MG63 (cell line): ENCODE measurements around the gene KANK3. TPM values are rescaled to one million over a fixed set of nuclear protein-coding genes. Genes with fewer than 3 reads are reported as not detected.
"Not testable (repeated sequence)": the region's sequence is repeated elsewhere in the genome, so short reads cannot be mapped to it uniquely, and the experiment has no call there.

Experiments
- DNase-seq: peaks from one replicate; pipeline ENCODE4 v3.0.0-alpha.2; 2020
- H3K27me3 ChIP-seq: fragments of 250-450 bp; sonication (Bioruptor Pico); 2 replicates; pipeline ENCODE4 v1.5.1; 2020; ENCODE audit warnings: mild to moderate bottlenecking, moderate library complexity
- H3K36me3 ChIP-seq: fragments of 250-450 bp; sonication (Bioruptor Pico); 2 replicates; pipeline ENCODE4 v1.5.1; 2020; ENCODE audit warnings: mild to moderate bottlenecking, moderate library complexity
- H3K4me3 ChIP-seq: fragments of 250-450 bp; sonication (Bioruptor Pico); 2 replicates; pipeline ENCODE4 v1.5.1; 2020; ENCODE audit warnings: mild to moderate bottlenecking, moderate library complexity
- H3K9me3 ChIP-seq: fragments of 250-450 bp; sonication (Bioruptor Pico); 2 replicates; pipeline ENCODE4 v1.5.1; 2020; ENCODE audit warnings: mild to moderate bottlenecking, moderate library complexity
- total RNA-seq: library from RNA; depleted of rRNA; stranded (reverse); fragments of >200 nt; shearing (Covaris generic); gene quantifications from 2 replicates; pipeline ENCODE4 v1.2.3, GENCODE V29; 2014; ENCODE audit warnings: low replicate concordance

KANK3 gene
- total RNA-seq, 1 experiment from 2014 or later: 0.20 TPM

DNA sequence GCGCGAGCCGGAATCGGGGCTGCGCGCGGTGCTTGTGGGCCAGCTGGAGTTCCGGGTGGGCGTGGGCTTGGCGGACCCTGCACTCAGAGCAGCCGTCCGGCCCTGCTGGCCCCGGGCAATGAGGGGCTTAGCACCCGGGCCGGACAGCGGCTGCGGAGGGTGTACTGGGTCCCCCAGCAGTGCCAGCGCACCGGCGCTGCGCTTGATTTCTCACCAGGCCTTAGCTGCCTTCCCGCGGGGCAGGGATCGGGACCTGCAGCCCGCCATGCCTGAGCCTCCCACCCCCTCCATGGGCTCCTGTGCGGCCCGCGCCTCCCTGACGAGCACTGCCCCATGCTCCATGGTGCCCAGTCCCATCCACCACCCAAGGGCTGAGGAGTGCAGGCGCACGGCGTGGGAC is 32.7 kb upstream of the KANK3 start:
- DNase-seq, H3K27me3 ChIP-seq, H3K9me3 ChIP-seq, H3K4me3 ChIP-seq: not testable (repeated sequence)
- H3K36me3 ChIP-seq: peaks cover 39% of the 10 kb centered on the region

DNA sequence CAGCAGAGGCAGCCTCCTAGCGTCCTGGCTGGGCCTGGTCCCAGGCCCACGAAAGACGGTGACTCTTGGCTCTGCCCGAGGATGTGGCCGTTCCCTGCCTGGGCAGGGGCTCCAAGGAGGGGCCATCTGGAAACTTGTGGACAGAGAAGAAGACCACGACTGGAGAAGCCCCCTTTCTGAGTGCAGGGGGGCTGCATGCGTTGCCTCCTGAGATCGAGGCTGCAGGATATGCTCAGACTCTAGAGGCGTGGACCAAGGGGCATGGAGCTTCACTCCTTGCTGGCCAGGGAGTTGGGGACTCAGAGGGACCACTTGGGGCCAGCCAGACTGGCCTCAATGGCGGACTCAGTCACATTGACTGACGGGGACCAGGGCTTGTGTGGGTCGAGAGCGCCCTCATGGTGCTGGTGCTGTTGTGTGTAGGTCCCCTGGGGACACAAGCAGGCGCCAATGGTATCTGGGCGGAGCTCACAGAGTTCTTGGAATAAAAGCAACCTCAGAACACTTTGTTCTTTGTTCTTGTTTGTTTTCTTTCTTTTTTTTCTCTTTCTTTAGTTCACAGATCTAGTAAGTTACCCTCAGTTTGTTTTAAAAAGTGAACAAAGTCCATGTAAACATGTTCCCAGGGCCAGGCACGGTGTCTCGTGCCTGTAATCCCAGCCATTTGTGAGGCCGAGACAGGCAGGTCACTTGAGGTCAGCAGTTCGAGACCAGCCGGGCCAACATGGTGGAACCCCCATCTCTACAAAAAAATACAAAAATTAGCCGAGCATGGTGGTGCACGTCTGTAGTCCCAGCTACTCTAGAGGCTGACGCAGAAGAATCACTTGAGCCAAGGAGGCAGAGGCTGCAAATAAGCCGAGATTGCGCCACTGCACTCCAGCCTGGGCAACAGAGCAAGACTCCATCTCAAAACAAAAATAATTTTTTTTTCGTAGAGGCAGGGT is 31.1 kb upstream of the KANK3 start:
- Histone ChIP-seq H3K4me3 (no peak overlapping the region), H3K9me3 (0 out of 2 replicates have a peak, but pooled peaks cover 2% of the 10 kb centered on the region), H3K27me3 (no peaks in the 10 kb centered on the region), H3K36me3 (peaks cover 53% of the 10 kb centered on the region)
- DNase-seq: no peak

GRCh38 chr19:8371011-8371804 is 28.1 kb upstream of the KANK3 start:
- peaks cover 74% of the 10 kb centered on the region for H3K36me3 ChIP-seq
- no peak overlapping the region for H3K4me3 ChIP-seq
- no peak for DNase-seq
- no peaks in the 10 kb centered on the region for H3K9me3 ChIP-seq
- no peaks in the 10 kb centered on the region for H3K27me3 ChIP-seq

GRCh38 chr19:8370176-8371010 is 27.3 kb upstream of the KANK3 start:
- H3K27me3 ChIP-seq: no peaks in the 10 kb centered on the region
- peaks cover 80% of the 10 kb centered on the region for H3K36me3 ChIP-seq
- no peaks in the 10 kb centered on the region for H3K9me3 ChIP-seq
- no peak overlapping the region for H3K4me3 ChIP-seq
- peak; percentile 54 for DNase-seq

GRCh38 chr19:8367327-8368001 is 24.4 kb upstream of the KANK3 start:
- peaks cover 58% of the 10 kb centered on the region for H3K36me3 ChIP-seq
- peak; percentile 99 for DNase-seq
- H3K4me3 ChIP-seq: no peak overlapping the region
- H3K9me3 ChIP-seq: no peaks in the 10 kb centered on the region
- H3K27me3 ChIP-seq: no peaks in the 10 kb centered on the region

GRCh38 chr19:8366961-8367326 is 23.9 kb upstream of the KANK3 start:
- no peak for DNase-seq
- Histone ChIP-seq H3K9me3 (no peaks in the 10 kb centered on the region), H3K36me3 (peaks cover 53% of the 10 kb centered on the region), H3K27me3 (no peaks in the 10 kb centered on the region), H3K4me3 (no peak overlapping the region)

DNA sequence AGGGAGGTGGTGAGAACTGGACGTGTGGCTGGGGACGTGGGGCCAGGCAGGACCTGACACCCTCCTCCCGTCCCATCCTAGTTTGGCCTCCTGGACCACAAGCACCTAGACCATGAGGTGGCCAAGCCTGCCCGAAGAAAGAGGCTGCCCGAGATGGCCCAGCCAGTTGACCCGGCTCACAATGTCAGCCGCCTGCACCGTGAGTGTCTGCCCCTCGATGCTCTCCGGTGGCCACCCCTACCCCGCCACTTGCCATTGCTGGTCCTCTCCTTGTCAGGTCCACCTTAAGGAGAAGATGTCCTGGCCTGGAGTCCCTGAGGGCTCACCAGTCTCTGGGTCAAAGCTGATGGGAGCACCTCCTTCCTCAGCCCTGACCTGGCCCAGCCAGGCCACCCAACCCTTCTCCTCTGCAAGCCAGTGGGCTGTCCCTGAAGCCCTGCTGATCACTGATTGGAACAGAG is 23.1 kb upstream of the KANK3 start:
- Histone ChIP-seq H3K9me3 (no peaks in the 10 kb centered on the region), H3K27me3 (no peaks in the 10 kb centered on the region), H3K4me3 (no peak overlapping the region), H3K36me3 (peaks cover 45% of the 10 kb centered on the region)
- no peak for DNase-seq

GRCh38 chr19:8363803-8364771 is 21.0 kb upstream of the KANK3 start, which contains the start of gene ANGPTL4:
TSS of gene ANGPTL4 (plus strand) at chr19:8364155. CDS start at chr19:8364322, 167 bp downstream.
- peak within 1 kb of the TSS; percentile 68 for H3K4me3 ChIP-seq
- H3K36me3 ChIP-seq: peaks cover 26% of the 10 kb centered on the region
- no peaks in the 10 kb centered on the region for H3K9me3 ChIP-seq
- H3K27me3 ChIP-seq: no peaks in the 10 kb centered on the region
- peak; percentile 97 for DNase-seq

- peak; percentile 100 for DNase-seq
- Histone ChIP-seq H3K36me3 (peaks cover 13% of the 10 kb centered on the region), H3K27me3 (no peaks in the 10 kb centered on the region), H3K4me3 (no peak overlapping the region), H3K9me3 (no peaks in the 10 kb centered on the region)
Measured at GRCh38 chr19:8361921-8362793, 19.1 kb upstream of the KANK3 start.

DNA sequence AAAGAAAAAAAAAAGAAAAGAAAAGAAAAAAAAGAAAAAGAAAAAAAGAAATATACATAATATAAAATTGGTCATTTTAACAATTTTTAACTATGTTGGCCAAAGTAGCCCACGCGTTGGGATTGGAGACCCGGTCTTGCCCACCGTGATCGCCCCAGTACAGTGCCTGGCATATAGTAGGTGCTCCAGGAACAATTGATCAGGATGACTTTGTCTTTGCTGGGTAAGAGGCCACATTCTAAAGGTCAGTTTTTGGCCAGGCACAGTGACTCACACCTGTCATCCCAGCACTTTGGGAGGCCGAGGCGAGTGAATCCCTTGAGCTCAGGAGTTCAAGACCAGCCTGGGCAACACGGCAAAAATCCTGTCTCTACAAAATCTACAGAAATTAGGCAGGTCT is 17.1 kb upstream of the KANK3 start:
- Histone ChIP-seq H3K27me3 (no peaks in the 10 kb centered on the region), H3K4me3 (no peak overlapping the region), H3K9me3 (peaks cover 5% of the 10 kb centered on the region), H3K36me3 (no peaks in the 10 kb centered on the region)
- DNase-seq: no peak

GRCh38 chr19:8358948-8359347 is 15.9 kb upstream of the KANK3 start:
- H3K36me3 ChIP-seq: no peaks in the 10 kb centered on the region
- no peak overlapping the region for H3K4me3 ChIP-seq
- H3K27me3 ChIP-seq: no peaks in the 10 kb centered on the region
- H3K9me3 ChIP-seq: peaks cover 5% of the 10 kb centered on the region
- DNase-seq: no peak

- peak; percentile 71 for DNase-seq
- Histone ChIP-seq H3K27me3 (0 out of 2 replicates have a peak, but pooled peaks cover 3% of the 10 kb centered on the region), H3K4me3 (no peak overlapping the region), H3K36me3 (no peaks in the 10 kb centered on the region), H3K9me3 (peaks cover 5% of the 10 kb centered on the region)
Measured at GRCh38 chr19:8357007-8357521, 14.0 kb upstream of the KANK3 start.

DNA sequence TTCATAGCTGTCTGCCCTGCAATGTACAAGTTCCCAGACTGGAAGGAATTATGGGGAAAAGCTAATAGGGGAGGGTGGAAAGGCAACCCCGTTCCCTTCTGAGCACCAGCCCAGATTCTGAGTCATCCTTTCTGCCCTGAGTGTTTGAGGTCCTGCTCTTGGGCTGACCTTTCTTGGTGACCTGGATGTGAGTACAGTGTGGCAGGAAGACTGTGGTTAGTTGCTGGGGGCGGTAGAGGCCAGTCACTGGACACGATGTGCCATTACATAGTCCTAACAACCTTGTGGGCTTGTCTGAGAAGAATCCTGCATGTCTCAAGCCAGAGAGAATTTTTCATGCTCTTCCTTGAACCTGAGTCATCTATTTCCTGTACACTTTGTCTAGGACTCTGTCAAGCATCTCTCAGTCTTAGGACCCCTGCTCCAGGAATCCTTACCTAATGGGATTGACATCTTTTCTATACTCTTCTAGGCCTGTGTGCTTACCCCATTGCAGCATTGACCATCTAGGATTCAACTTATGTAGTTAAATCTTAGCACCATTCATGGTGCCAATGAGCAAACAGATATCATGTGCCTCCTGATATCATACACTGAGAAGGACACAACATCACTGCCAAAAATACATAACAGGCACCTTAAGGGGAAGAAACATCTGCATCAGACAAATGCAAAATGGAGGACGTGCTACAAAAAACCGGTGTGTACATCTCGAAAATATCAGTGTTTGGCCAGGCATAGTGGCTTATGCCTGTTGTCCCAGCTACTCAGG is 12.8 kb upstream of the KANK3 start:
- H3K9me3 ChIP-seq: peaks cover 5% of the 10 kb centered on the region
- H3K36me3 ChIP-seq: no peaks in the 10 kb centered on the region
- peak; percentile 100 for DNase-seq
- no peak overlapping the region for H3K4me3 ChIP-seq
- 0 out of 2 replicates have a peak, but pooled peaks cover 8% of the 10 kb centered on the region for H3K27me3 ChIP-seq
